K562 (cell line): ENCODE measurements around the gene BTRC. TPM values are rescaled to one million over a fixed set of nuclear protein-coding genes. Genes with fewer than 3 reads are reported as not detected.

Experiments used
- ATAC-seq: fragments of 200-7000 bp; cut with Tn5 transposase; 3 replicates; pipeline ENCODE4 v1.9.1; 2020; ENCODE audit warnings: moderate library complexity
- BruUV-seq: library from RNA; stranded (reverse); fragments of 400-500 nt; replicated peaks from 2 replicates; lab custom pipeline; 2021; lab: Mats Ljungman, UMichigan
- CTCF ChIA-PET: fragments of 300-600 bp; formaldehyde crosslinking; extraction: SDS; loops from one replicate; lab custom pipeline; 2021; ENCODE audit warnings: low intra/inter-chr PET ratio; lab: Yijun Ruan, JAX
- POLR2A ChIA-PET: fragments of 300-600, 350-650 bp; sonication (Branson Sonifier 250); formaldehyde crosslinking; extraction: SDS; loops from one replicate; lab custom pipeline; 2021; ENCODE audit warnings: antibody characterized with exemption, inconsistent platforms; lab: Yijun Ruan, JAX
- DNase-seq, 4 experiments: peaks; one replicate each; pipeline versions ENCODE4 v3.0.0 to v3.0.0-alpha.2; 2011 to 2018; ENCODE audit warnings: low spot score in 3 of 4, mixed read lengths in 3 of 4; ENCODE audit errors: extremely low read depth in 1 of 4
- FAIRE-seq: peaks from 2 replicates; lab custom pipeline; 2011; peaks lifted over from hg19 to GRCh38; lab: Jason Lieb, UNC
- H2AFZ ChIP-seq: 2 replicates; pipeline ENCODE4 v1.6.0; 2011; ENCODE audit warnings: low read depth, low read length, control low read depth, inconsistent platforms
- H3K27ac ChIP-seq: fragments of 200-600 bp; 3 replicates; pipeline ENCODE4 v1.8.0; 2011; ENCODE audit warnings: low read depth, mild to moderate bottlenecking, control low read depth, inconsistent platforms, low read length, moderate library complexity, mixed read lengths; ENCODE audit errors: extremely low read depth
- H3K27me3 ChIP-seq, 2 experiments: fragments of 300-600 bp in 1 of 2; 2 replicates in 1 of 2; 3 replicates in 1 of 2; pipeline versions ENCODE4 v1.6.0 to v1.8.0; 2011; ENCODE audit warnings: inconsistent platforms in 2 of 2, low read length in 2 of 2, mild to moderate bottlenecking in 1 of 2, mixed read lengths in 1 of 2, moderate library complexity in 1 of 2; ENCODE audit not compliant: control insufficient read depth in 2 of 2, insufficient read depth in 2 of 2
- H3K36me3 ChIP-seq: fragments of 300-600 bp; 3 replicates; pipeline ENCODE4 v1.8.0; 2011; ENCODE audit warnings: mild to moderate bottlenecking, low read length, inconsistent platforms; ENCODE audit not compliant: control insufficient read depth, insufficient read depth
- H3K4me1 ChIP-seq, 2 experiments: fragments of 200-600 bp in 1 of 2; replicated peaks in 1 of 2; 2 replicates in 1 of 2; 3 replicates in 1 of 2; pipeline versions ENCODE4 v1.5.1 to v1.8.0; 2011; ENCODE audit warnings: inconsistent platforms in 2 of 2, low read length in 2 of 2, mild to moderate bottlenecking in 1 of 2, mixed read lengths in 1 of 2, moderate library complexity in 1 of 2; ENCODE audit not compliant: control insufficient read depth in 2 of 2, insufficient read depth in 2 of 2
- H3K4me2 ChIP-seq: 2 replicates; pipeline ENCODE4 v1.6.1; 2011; ENCODE audit warnings: low read length, control low read depth, inconsistent platforms, mixed read lengths; ENCODE audit not compliant: insufficient read depth
- H3K4me3 ChIP-seq: fragments of 200-600 bp; sonication (generic), shearing (Covaris generic); 2 replicates; pipeline ENCODE4 v1.5.1; 2016; ENCODE audit warnings: control low read depth, inconsistent platforms
- H3K79me2 ChIP-seq: fragments of 200-600 bp; 3 replicates; pipeline ENCODE4 v1.8.0; 2011; ENCODE audit warnings: low read length, inconsistent platforms; ENCODE audit not compliant: control insufficient read depth, insufficient read depth
- H3K9ac ChIP-seq, 2 experiments: 2 replicates each; pipeline versions ENCODE4 v1.6.0 to v1.6.1; 2011; ENCODE audit warnings: low read depth in 2 of 2, low read length in 2 of 2, control low read depth in 1 of 2, inconsistent platforms in 1 of 2, mild to moderate bottlenecking in 1 of 2, mixed read lengths in 1 of 2; ENCODE audit not compliant: insufficient read depth in 1 of 2
- H3K9me1 ChIP-seq: one replicate; pipeline ENCODE4 v1.6.0; 2011; ENCODE audit warnings: inconsistent platforms, mild to moderate bottlenecking, low read length, moderate library complexity; ENCODE audit not compliant: control insufficient read depth, insufficient read depth
- H3K9me3 ChIP-seq: replicated peaks from 2 replicates; pipeline ENCODE4 v1.5.1; 2011; ENCODE audit warnings: low read depth, low read length, inconsistent platforms; ENCODE audit not compliant: control insufficient read depth, insufficient read depth
- H4K20me1 ChIP-seq: replicated peaks from 2 replicates; pipeline ENCODE4 v1.6.1; 2011; ENCODE audit warnings: low read length, inconsistent platforms, mixed read lengths; ENCODE audit not compliant: control insufficient read depth, insufficient read depth
- BRD4 ChIP-seq: fragments of 200-600 bp; sonication (generic); IDR thresholded peaks from 2 replicates; pipeline ENCODE4 v1.6.1; 2017; ENCODE audit warnings: inconsistent platforms
- MTF1 ChIP-seq: fragments of 250-450 bp; sonication (Bioruptor Pico); IDR thresholded peaks from 2 replicates; pipeline ENCODE4 v1.9.0; 2021; ENCODE audit warnings: moderate library complexity, mild to moderate bottlenecking, inconsistent platforms, borderline replicate concordance
- PHF21A ChIP-seq: fragments of 450-650 bp; IDR thresholded peaks from 2 replicates; pipeline ENCODE4 v1.6.1; 2017; ENCODE audit warnings: low read depth, borderline replicate concordance
- WGBS: fragments of 100-300 bp; shearing (Covaris generic); methylation state at CpG from one replicate; pipeline ENCODE4 v1.1.6; 2016; ENCODE audit warnings: low coverage, mixed read lengths; ENCODE audit not compliant: insufficient coverage; ENCODE audit errors: missing lambda C conversion rate; 5-methylcytosine and 5-hydroxymethylcytosine counted together
- in situ Hi-C: fragments of 300-500 bp; cut with MboI; formaldehyde crosslinking; loops from 4 replicates; pipeline ENCODE4 v1.15.0; 2018; ENCODE audit warnings: inconsistent platforms, mixed read lengths
- intact Hi-C: fragments of 100-400 bp; cut with micrococcal nuclease; formaldehyde crosslinking; loops from 2 replicates; pipeline ENCODE4 v1.14.2; 2022
- polyA plus RNA-seq, 8 experiments: library from polyadenylated mRNA; depleted of rRNA in 4 of 8; stranded (reverse) in 5 of 8; unstranded in 3 of 8; fragments of >200 nt; fragmentation: Nextera tagmentation in 2 of 8; fragmentation: Illumina TruSeq in 1 of 8; extraction: Ambion mirVana in 2 of 8; extraction: Trizol in 1 of 8; gene quantifications; 2 replicates each; pipeline versions ENCODE4 v1.2.1 to v1.2.3, GENCODE V29; 2011 to 2014; ENCODE audit warnings: inconsistent platforms in 1 of 8, missing spikeins in 1 of 8
- total RNA-seq, 7 experiments: library from RNA; depleted of rRNA in 6 of 7; stranded (reverse); fragments of >200 nt in 6 of 7; fragmentation: Illumina TruSeq in 2 of 7; extraction: Trizol in 2 of 7; gene quantifications; 2 replicates each; pipeline versions ENCODE4 v1.2.1 to v1.2.3, GENCODE V29; 2011 to 2021; ENCODE audit warnings: low replicate concordance in 1 of 7
- TF ChIP-seq, protein P1 (sequence below): sonication (generic); formaldehyde crosslinking; IDR thresholded peaks from 2 replicates; pipeline ENCODE4 v1.8.0; 2022; ENCODE audit warnings: missing genetic modification reagents, mild to moderate bottlenecking, moderate library complexity, borderline replicate concordance
- TF ChIP-seq, protein P2 (sequence below): sonication (generic); formaldehyde crosslinking; IDR thresholded peaks from 2 replicates; pipeline ENCODE4 v1.8.0; 2023; ENCODE audit warnings: mild to moderate bottlenecking, missing genetic modification reagents

The BTRC gene
- total and polyA plus RNA-seq, 9 of the 15 experiments (the other 6 are each of a cell fraction or from before 2014, with no cell fraction given) = 1.6 to 15.4 (median 7.0) TPM

GRCh38 chr10:101575091-101575490, 221.1 kb downstream of the BTRC start:
- peak overlapping the region; percentile 15 to 30; a peak in 2 of 4 replicates for H3K9ac ChIP-seq
- no peak for ATAC-seq
- peak overlapping the region; percentile 71; the same call in 2 of the 3 replicates for H3K27ac ChIP-seq
- no peaks in the 10 kb centered on the region for H3K27me3 ChIP-seq
- WGBS = 70% methylated on average over 3 of the region's 3 CpGs
- TF ChIP-seq, protein P1, sequence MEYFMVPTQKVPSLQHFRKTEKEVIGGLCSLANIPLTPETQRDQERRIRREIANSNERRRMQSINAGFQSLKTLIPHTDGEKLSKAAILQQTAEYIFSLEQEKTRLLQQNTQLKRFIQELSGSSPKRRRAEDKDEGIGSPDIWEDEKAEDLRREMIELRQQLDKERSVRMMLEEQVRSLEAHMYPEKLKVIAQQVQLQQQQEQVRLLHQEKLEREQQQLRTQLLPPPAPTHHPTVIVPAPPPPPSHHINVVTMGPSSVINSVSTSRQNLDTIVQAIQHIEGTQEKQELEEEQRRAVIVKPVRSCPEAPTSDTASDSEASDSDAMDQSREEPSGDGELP (CRISPR knock-in tag) = peak; percentile 3; the same call in 1 of the 2 replicates
- no peak for TF ChIP-seq BRD4
- no peak for TF ChIP-seq MTF1 (CRISPR knock-in tag)
- TF ChIP-seq, protein P2, sequence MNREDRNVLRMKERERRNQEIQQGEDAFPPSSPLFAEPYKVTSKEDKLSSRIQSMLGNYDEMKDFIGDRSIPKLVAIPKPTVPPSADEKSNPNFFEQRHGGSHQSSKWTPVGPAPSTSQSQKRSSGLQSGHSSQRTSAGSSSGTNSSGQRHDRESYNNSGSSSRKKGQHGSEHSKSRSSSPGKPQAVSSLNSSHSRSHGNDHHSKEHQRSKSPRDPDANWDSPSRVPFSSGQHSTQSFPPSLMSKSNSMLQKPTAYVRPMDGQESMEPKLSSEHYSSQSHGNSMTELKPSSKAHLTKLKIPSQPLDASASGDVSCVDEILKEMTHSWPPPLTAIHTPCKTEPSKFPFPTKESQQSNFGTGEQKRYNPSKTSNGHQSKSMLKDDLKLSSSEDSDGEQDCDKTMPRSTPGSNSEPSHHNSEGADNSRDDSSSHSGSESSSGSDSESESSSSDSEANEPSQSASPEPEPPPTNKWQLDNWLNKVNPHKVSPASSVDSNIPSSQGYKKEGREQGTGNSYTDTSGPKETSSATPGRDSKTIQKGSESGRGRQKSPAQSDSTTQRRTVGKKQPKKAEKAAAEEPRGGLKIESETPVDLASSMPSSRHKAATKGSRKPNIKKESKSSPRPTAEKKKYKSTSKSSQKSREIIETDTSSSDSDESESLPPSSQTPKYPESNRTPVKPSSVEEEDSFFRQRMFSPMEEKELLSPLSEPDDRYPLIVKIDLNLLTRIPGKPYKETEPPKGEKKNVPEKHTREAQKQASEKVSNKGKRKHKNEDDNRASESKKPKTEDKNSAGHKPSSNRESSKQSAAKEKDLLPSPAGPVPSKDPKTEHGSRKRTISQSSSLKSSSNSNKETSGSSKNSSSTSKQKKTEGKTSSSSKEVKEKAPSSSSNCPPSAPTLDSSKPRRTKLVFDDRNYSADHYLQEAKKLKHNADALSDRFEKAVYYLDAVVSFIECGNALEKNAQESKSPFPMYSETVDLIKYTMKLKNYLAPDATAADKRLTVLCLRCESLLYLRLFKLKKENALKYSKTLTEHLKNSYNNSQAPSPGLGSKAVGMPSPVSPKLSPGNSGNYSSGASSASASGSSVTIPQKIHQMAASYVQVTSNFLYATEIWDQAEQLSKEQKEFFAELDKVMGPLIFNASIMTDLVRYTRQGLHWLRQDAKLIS = peak; percentile 15; the same call in 1 of the 2 replicates
- no peak for TF ChIP-seq PHF21A
- H3K4me1 ChIP-seq = peaks cover 28 to 60% of the 10 kb centered on the region in 2 experiments
- POLR2A ChIA-PET = interaction anchor here (1.2 kb wide), 1 partner anchor 220 kb away, joined by 3 read pairs; no protein-coding TSS in a partner anchor
- no peak for FAIRE-seq
- H2AFZ ChIP-seq = no peak overlapping the region
- no peaks in the 10 kb centered on the region; the same call in 1 of the 2 replicates for H3K9me3 ChIP-seq
- H4K20me1 ChIP-seq = no peaks in the 10 kb centered on the region; the same call in 1 of the 2 replicates
- intact Hi-C loops = loop anchor here (10.0 kb wide), 1 partner anchor 130 kb away; no protein-coding TSS in a partner anchor
- H3K79me2 ChIP-seq = no peaks in the 10 kb centered on the region
- H3K36me3 ChIP-seq = peaks cover 18% of the 10 kb centered on the region; the same call in 1 of the 3 replicates
- CTCF ChIA-PET = interaction anchor here (1.1 kb wide), 1 partner anchor 362 kb away, joined by 3 read pairs; no protein-coding TSS in a partner anchor
- H3K4me2 ChIP-seq = peak overlapping the region; percentile 64
- H3K9me1 ChIP-seq = peaks cover 9% of the 10 kb centered on the region
- no TSS peak for BruUV-seq
- DNase-seq = no peak
- H3K4me3 ChIP-seq = no peak overlapping the region
- in situ Hi-C loops = no loop called here
